Panc1 (cell line): ENCODE measurements around the gene MAP3K3.

ENCODE experiments used
- CTCF ChIP-seq: fragments of 450-650 bp; IDR thresholded peaks from 2 replicates; pipeline ENCODE4 v1.5.1; 2017; ENCODE audit warnings: mild to moderate bottlenecking
- TCF7L2 ChIP-seq: IDR thresholded peaks from 2 replicates; pipeline ENCODE4 v1.6.1; 2011; ENCODE audit warnings: mild to moderate bottlenecking, low read depth, low read length, inconsistent platforms

GRCh38 chr17:63646488-63646806 is 24.2 kb downstream of the MAP3K3 start:
- TF ChIP-seq CTCF (no peak), TCF7L2 (no peak)
